DOHH2 (cell line): ENCODE data around the gene LEAP2.

Source experiments
- CTCF ChIP-seq: fragments of 200-600 bp; sonication (generic); IDR thresholded peaks from one replicate; pipeline ENCODE4 v1.5.1; 2014; ENCODE audit warnings: antibody characterized with exemption, mild to moderate bottlenecking, low read depth, low read length; ENCODE audit not compliant: poor library complexity, severe bottlenecking
- EZH2phosphoT487 ChIP-seq: fragments of 200-600 bp; sonication (generic); IDR thresholded peaks from 2 replicates; pipeline ENCODE4 v1.6.1; 2017; ENCODE audit warnings: borderline replicate concordance, mild to moderate bottlenecking, antibody characterized with exemption, low read length, moderate library complexity, mixed read lengths

GRCh38 chr5:132872788-132873118 lies 715 bp upstream of the LEAP2 start:
- TF ChIP-seq CTCF (no peak), EZH2phosphoT487 (no peak)
